ENCODE data around the gene ASIC5.

DNA sequence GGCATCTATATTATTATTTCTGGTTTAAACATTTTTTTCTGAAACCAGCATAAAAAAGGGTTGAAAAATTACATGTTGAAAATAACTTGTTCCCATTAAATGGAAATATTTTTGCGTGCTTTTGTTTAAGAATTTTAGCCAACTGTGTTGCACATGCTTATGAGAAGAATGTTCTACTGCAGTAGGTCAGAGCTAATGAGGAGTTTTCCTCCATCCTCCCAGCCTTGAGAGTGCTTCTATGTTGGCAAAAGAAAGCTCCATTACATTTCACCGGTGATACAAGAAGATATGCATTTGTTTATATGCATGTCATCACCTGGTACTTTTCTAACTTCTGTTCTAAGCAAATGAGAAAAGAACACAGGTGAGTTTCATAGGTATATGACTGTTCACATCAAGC, 23.9 kb upstream of the ASIC5 start:
- TF ChIP-seq, protein P1, sequence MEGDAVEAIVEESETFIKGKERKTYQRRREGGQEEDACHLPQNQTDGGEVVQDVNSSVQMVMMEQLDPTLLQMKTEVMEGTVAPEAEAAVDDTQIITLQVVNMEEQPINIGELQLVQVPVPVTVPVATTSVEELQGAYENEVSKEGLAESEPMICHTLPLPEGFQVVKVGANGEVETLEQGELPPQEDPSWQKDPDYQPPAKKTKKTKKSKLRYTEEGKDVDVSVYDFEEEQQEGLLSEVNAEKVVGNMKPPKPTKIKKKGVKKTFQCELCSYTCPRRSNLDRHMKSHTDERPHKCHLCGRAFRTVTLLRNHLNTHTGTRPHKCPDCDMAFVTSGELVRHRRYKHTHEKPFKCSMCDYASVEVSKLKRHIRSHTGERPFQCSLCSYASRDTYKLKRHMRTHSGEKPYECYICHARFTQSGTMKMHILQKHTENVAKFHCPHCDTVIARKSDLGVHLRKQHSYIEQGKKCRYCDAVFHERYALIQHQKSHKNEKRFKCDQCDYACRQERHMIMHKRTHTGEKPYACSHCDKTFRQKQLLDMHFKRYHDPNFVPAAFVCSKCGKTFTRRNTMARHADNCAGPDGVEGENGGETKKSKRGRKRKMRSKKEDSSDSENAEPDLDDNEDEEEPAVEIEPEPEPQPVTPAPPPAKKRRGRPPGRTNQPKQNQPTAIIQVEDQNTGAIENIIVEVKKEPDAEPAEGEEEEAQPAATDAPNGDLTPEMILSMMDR (conservative IDR thresholded peaks at IDR 0.05 in 1 of 2, IDR thresholded peaks at IDR 0.05 in 1 of 2; ENCODE audit: extremely low read depth in 1 of 2, insufficient read depth in 1 of 2, low read depth in 1 of 2, low read length in 2 of 2) = no peak
- no peak for TF ChIP-seq EZH2 (IDR thresholded peaks at IDR 0.05; ENCODE audit: borderline replicate concordance, low read length)

All from mammary epithelial cell (primary cell).